HG03280 (cell line): ENCODE measurements around the gene EGLN1.

Experiments
- ATAC-seq: cut with Tn5 transposase; IDR thresholded peaks from one replicate; pipeline ENCODE4 v1.9.1; 2021; ENCODE audit warnings: mild to moderate bottlenecking, moderate library complexity; ENCODE audit not compliant: unreplicated experiment

The EGLN1 gene

GRCh38 chr1:231401478-231401877, 20.6 kb downstream of the EGLN1 start:
- ATAC-seq, result no peak

GRCh38 chr1:231397886-231398671, 24.0 kb downstream of the EGLN1 start:
- no peak for ATAC-seq

GRCh38 chr1:231396643-231397042, 25.4 kb downstream of the EGLN1 start:
- ATAC-seq, result no peak

- no peak for ATAC-seq
Observed at GRCh38 chr1:231395998-231396390, 26.1 kb downstream of the EGLN1 start.

GRCh38 chr1:231395076-231395997, 26.8 kb downstream of the EGLN1 start:
- ATAC-seq, result no peak

- no peak for ATAC-seq
Observed at GRCh38 chr1:231393668-231394067, 28.4 kb downstream of the EGLN1 start.

GRCh38 chr1:231392389-231393131, 29.5 kb downstream of the EGLN1 start:
- ATAC-seq, result no peak

GRCh38 chr1:231390071-231390470, 32.0 kb downstream of the EGLN1 start:
- no peak for ATAC-seq

- ATAC-seq, result no peak
Observed at GRCh38 chr1:231387770-231388669, 34.1 kb downstream of the EGLN1 start.

- no peak for ATAC-seq
Observed at GRCh38 chr1:231386466-231386865, 35.6 kb downstream of the EGLN1 start.

GRCh38 chr1:231385416-231385748, 36.7 kb downstream of the EGLN1 start:
- no peak for ATAC-seq

GRCh38 chr1:231384696-231385415, 37.2 kb downstream of the EGLN1 start:
- ATAC-seq, result no peak

- no peak for ATAC-seq
Observed at GRCh38 chr1:231383159-231383860, 38.8 kb downstream of the EGLN1 start.

GRCh38 chr1:231382426-231382825, 39.7 kb downstream of the EGLN1 start:
- ATAC-seq, result no peak

GRCh38 chr1:231381729-231382128, 40.4 kb downstream of the EGLN1 start:
- no peak for ATAC-seq

- no peak for ATAC-seq
Observed at GRCh38 chr1:231376875-231377549, 45.1 kb downstream of the EGLN1 start.

- ATAC-seq, result no peak
Observed at GRCh38 chr1:231376101-231376500, 46.0 kb downstream of the EGLN1 start.

GRCh38 chr1:231374394-231374793, 47.7 kb downstream of the EGLN1 start:
- ATAC-seq, result no peak

- no peak for ATAC-seq
Observed at GRCh38 chr1:231372501-231372900, 49.6 kb downstream of the EGLN1 start.
